ENCODE measurements around the gene AOPEP. TPM values are rescaled to one million over a fixed set of nuclear protein-coding genes. Genes with fewer than 3 reads are reported as not detected.

AOPEP gene
- total RNA-seq, 6 experiments from 2014 or later: 36.6 to 110 (median 63.3) TPM

DNA sequence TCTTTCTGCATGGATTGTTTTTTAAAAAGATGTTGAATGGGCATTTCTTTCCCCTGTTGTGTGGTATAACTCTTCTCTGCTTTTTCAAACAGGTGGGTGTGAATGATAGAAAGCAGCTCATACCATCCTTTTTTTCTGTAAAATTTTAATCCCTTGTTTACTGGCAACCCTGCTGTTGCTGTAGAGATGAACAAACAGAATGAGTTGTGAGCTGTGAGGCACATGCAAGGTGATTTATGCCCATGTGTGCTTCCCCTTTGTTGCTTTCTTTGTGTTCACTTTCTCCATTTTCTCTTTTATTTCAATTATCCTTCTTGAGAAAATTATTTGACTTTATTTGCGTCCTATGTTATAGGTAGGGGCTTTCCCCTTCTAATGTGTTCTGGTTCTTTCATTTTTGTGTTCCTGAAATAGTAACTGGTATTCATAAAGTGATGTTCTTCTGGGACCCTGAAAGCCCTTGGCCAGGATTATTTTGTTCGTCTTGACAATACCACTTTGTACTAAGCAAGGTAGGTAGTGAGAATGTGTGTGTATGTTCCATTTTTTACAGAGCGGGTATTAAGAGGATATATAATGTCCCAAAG lies 79.9 kb downstream of the AOPEP start:
- Histone ChIP-seq H3K36me3 (no peaks in the 10 kb centered on the region), H3K27ac (no peak overlapping the region), H3K27me3 (no peaks in the 10 kb centered on the region), H3K4me1 (peaks cover 0 to 6% (median 0%) of the 10 kb centered on the region in 4 donors), H3K9me3 (no peaks in the 10 kb centered on the region), H3K4me3 (no peak overlapping the region)
- DNase-seq: no peak
- 79% methylated on average over 3 of the region's 3 CpGs for whole genome bisulfite sequencing (ENCODE audit: insufficient coverage, low coverage, low lambda C conversion rate, missing lambda C conversion rate)
- no peak for TF ChIP-seq CTCF (IDR thresholded peaks at IDR 0.05)
- no peak for TF ChIP-seq POLR2A (IDR thresholded peaks at IDR 0.05)
- intact Hi-C loops (cut with DNase I): no loop called here
- ATAC-seq: peak in 3 of 4 donors; percentile 49 to 73 (median 69)

DNA sequence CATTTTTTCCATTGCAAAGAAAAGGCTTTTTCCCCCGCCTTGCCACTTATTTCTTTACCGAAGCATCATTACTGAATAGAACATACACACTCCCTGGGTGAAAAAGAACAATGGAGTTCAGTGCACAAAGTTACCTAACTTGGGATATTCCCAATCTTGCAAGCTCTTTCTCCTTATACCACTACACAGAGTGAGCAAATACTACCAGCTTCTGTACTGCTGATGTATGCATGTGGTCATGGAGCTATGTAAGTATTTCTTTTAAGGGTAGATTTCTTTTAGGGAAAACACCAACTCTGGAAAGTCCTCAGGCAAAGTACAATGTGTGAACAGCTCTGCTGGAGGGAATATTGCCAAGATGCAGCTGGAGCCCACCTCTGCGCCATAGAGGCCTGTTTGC lies 81.1 kb downstream of the AOPEP start:
- Histone ChIP-seq H3K4me3 (no peak overlapping the region), H3K9me3 (no peaks in the 10 kb centered on the region), H3K27me3 (no peaks in the 10 kb centered on the region), H3K27ac (no peak overlapping the region), H3K4me1 (peaks cover 0 to 6% (median 0%) of the 10 kb centered on the region in 4 donors), H3K36me3 (no peaks in the 10 kb centered on the region)
- ATAC-seq (peak in 1 of 4 donors; percentile 19), DNase-seq (no peak)
- intact Hi-C loops (cut with DNase I): no loop called here
- TF ChIP-seq CTCF (IDR thresholded peaks at IDR 0.05) (no peak), POLR2A (IDR thresholded peaks at IDR 0.05) (no peak)
- 97% methylated on average over 3 of the region's 3 CpGs for WGBS (ENCODE audit: insufficient coverage, low coverage, low lambda C conversion rate, missing lambda C conversion rate)

- TF ChIP-seq CTCF (IDR thresholded peaks at IDR 0.05) (no peak), POLR2A (IDR thresholded peaks at IDR 0.05) (no peak)
- WGBS (ENCODE audit: insufficient coverage, low coverage, low lambda C conversion rate, missing lambda C conversion rate): 98% methylated on average over 6 of the region's 6 CpGs
- Histone ChIP-seq H3K27ac (no peak overlapping the region), H3K36me3 (no peaks in the 10 kb centered on the region), H3K4me3 (no peak overlapping the region), H3K27me3 (no peaks in the 10 kb centered on the region), H3K9me3 (no peaks in the 10 kb centered on the region), H3K4me1 (peaks cover 0 to 6% (median 0%) of the 10 kb centered on the region in 4 donors)
- intact Hi-C loops (cut with DNase I): no loop called here
- ATAC-seq (no peak), DNase-seq (no peak)
Measured at GRCh38 chr9:94808926-94809700, 82.6 kb downstream of the AOPEP start.

DNA sequence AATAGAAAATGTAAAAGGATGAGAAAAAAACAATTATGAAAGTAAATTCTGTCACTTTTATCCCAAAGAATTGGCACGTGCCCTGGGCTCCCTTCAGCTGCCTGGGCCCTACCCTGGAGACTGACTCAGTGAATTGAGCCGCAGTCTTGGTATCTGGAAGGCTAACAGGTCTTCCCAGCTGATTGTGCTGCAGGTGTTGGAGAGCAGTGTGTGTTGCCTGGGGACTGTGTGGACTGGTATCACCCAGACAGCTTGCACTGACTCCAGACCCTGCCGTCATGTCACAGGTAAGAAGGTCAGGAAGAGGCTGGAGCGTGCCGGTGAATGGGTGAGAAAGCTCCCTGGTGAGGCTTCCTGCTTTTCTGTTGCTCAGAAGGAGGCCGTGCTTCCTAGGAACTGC lies 83.3 kb downstream of the AOPEP start:
- WGBS (ENCODE audit: insufficient coverage, low coverage, low lambda C conversion rate, missing lambda C conversion rate): 100% methylated on average over 5 of the region's 6 CpGs
- no peak overlapping the region for H3K4me3 ChIP-seq
- ATAC-seq: no peak
- H3K27ac ChIP-seq: no peak overlapping the region
- DNase-seq: no peak
- intact Hi-C loops (cut with DNase I): no loop called here
- TF ChIP-seq POLR2A (IDR thresholded peaks at IDR 0.05): no peak
- no peak for TF ChIP-seq CTCF (IDR thresholded peaks at IDR 0.05)
- H3K27me3 ChIP-seq: no peaks in the 10 kb centered on the region
- no peaks in the 10 kb centered on the region for H3K36me3 ChIP-seq
- H3K9me3 ChIP-seq: no peaks in the 10 kb centered on the region
- peaks cover 0 to 6% (median 0%) of the 10 kb centered on the region in 4 donors for H3K4me1 ChIP-seq
